Neural cell (in vitro differentiated cells): ENCODE measurements around the gene YIPF5. TPM values are rescaled to one million over a fixed set of nuclear protein-coding genes. Genes with fewer than 3 reads are reported as not detected.

ENCODE experiments used
- H2AFZ ChIP-seq: fragments of 200-600, 300-800 bp; sonication (generic), shearing (Covaris generic); 2 replicates; pipeline ENCODE4 v1.6.0; 2014; ENCODE audit warnings: low read depth, mild to moderate bottlenecking, antibody characterized with exemption, low read length, moderate library complexity
- H3F3A ChIP-seq: fragments of 200-600 bp; shearing (Covaris generic); 2 replicates; pipeline ENCODE4 v1.6.1; 2016; ENCODE audit warnings: mild to moderate bottlenecking, moderate library complexity, mixed read lengths, antibody characterized with exemption, low read length; ENCODE audit not compliant: insufficient read depth, poor library complexity, severe bottlenecking
- H3K27ac ChIP-seq: fragments of 200-600, 300-800 bp; sonication (generic), shearing (Covaris generic); 2 replicates; pipeline ENCODE4 v1.5.1; 2014; ENCODE audit warnings: mild to moderate bottlenecking, low read length, moderate library complexity
- H3K27me3 ChIP-seq: fragments of 300-800, 200-600 bp; sonication (generic), shearing (Covaris generic); 2 replicates; pipeline ENCODE4 v1.6.0; 2014; ENCODE audit warnings: mild to moderate bottlenecking, low read depth, low read length, moderate library complexity; ENCODE audit not compliant: insufficient read depth
- H3K36me3 ChIP-seq: fragments of 300-800, 200-600 bp; sonication (generic), shearing (Covaris generic); 2 replicates; pipeline ENCODE4 v1.5.1; 2014; ENCODE audit warnings: mild to moderate bottlenecking, antibody characterized with exemption, low read length, moderate library complexity; ENCODE audit not compliant: insufficient read depth
- H3K4me2 ChIP-seq: fragments of 300-800, 200-600 bp; sonication (generic), shearing (Covaris generic); 2 replicates; pipeline ENCODE4 v1.6.0; 2014; ENCODE audit warnings: mild to moderate bottlenecking, low read length
- H3K4me3 ChIP-seq: fragments of 300-800, 200-600 bp; sonication (generic), shearing (Covaris generic); 2 replicates; pipeline ENCODE4 v1.5.1; 2014; ENCODE audit warnings: mild to moderate bottlenecking, low read length, moderate library complexity
- H3K79me2 ChIP-seq: fragments of 200-600 bp; shearing (Covaris generic); replicated peaks from 2 replicates; pipeline ENCODE4 v1.6.0; 2014; ENCODE audit warnings: mild to moderate bottlenecking, low read length, moderate library complexity; ENCODE audit not compliant: insufficient read depth
- H3K9ac ChIP-seq: fragments of 300-800, 200-600 bp; sonication (generic), shearing (Covaris generic); 2 replicates; pipeline ENCODE4 v1.6.1; 2016; ENCODE audit warnings: mild to moderate bottlenecking, low read length, mixed read lengths
- H3K9me2 ChIP-seq: fragments of 200-600 bp; shearing (Covaris generic); 2 replicates; pipeline ENCODE4 v1.6.1; 2016; ENCODE audit warnings: mild to moderate bottlenecking, low read length, mixed read lengths; ENCODE audit not compliant: insufficient read depth
- H3K9me3 ChIP-seq: fragments of 200-600, 300-800 bp; sonication (generic), shearing (Covaris generic); 2 replicates; pipeline ENCODE4 v1.6.1; 2016; ENCODE audit warnings: mild to moderate bottlenecking, mixed run types, low read length, moderate library complexity, mixed read lengths
- H4K20me1 ChIP-seq: fragments of 200-600 bp; shearing (Covaris generic); 2 replicates; pipeline ENCODE4 v1.6.1; 2016; ENCODE audit warnings: mild to moderate bottlenecking, mixed run types; ENCODE audit not compliant: insufficient read depth
- EP300 ChIP-seq: fragments of 450-650 bp; conservative IDR thresholded peaks from 2 replicates; pipeline ENCODE4 v1.6.1; 2014; ENCODE audit warnings: antibody characterized with exemption, mild to moderate bottlenecking, moderate library complexity; ENCODE audit not compliant: poor library complexity, severe bottlenecking
- EZH2 ChIP-seq: fragments of 200-600, 300-800 bp; shearing (Covaris generic), sonication (generic); IDR thresholded peaks from 2 replicates; pipeline ENCODE4 v1.6.1; 2014; ENCODE audit warnings: antibody characterized with exemption, low read length, borderline replicate concordance, mild to moderate bottlenecking; ENCODE audit not compliant: insufficient read depth, poor library complexity, severe bottlenecking
- MXI1 ChIP-seq: fragments of 450-650 bp; conservative IDR thresholded peaks from 2 replicates; pipeline ENCODE4 v1.6.1; 2014; ENCODE audit warnings: antibody characterized with exemption, mild to moderate bottlenecking; ENCODE audit not compliant: poor library complexity, severe bottlenecking
- POLR2AphosphoS5 ChIP-seq: IDR thresholded peaks from 2 replicates; pipeline ENCODE4 v1.6.1; 2012
- RAD21 ChIP-seq: fragments of 450-650 bp; conservative IDR thresholded peaks from 2 replicates; pipeline ENCODE4 v1.6.1; 2014; ENCODE audit warnings: antibody characterized with exemption, mild to moderate bottlenecking, moderate library complexity
- REST ChIP-seq: IDR thresholded peaks from 2 replicates; pipeline ENCODE4 v1.6.1; 2012; ENCODE audit warnings: borderline replicate concordance
- SMC3 ChIP-seq: fragments of 450-650 bp; conservative IDR thresholded peaks from 2 replicates; pipeline ENCODE4 v1.6.1; 2014; ENCODE audit warnings: antibody characterized with exemption, mild to moderate bottlenecking, moderate library complexity; ENCODE audit not compliant: poor library complexity
- TAF1 ChIP-seq: IDR thresholded peaks from 2 replicates; pipeline ENCODE4 v1.6.1; 2012; ENCODE audit warnings: low read depth
- polyA plus RNA-seq: library from polyadenylated mRNA; depleted of rRNA; stranded (reverse); fragments of >200 nt; gene quantifications from 2 replicates; pipeline ENCODE4 v1.2.3, GENCODE V29; 2014
- TF ChIP-seq, protein P1 (sequence below): fragments of 450-650 bp; IDR thresholded peaks from 2 replicates; pipeline ENCODE4 v1.5.1; 2014; ENCODE audit warnings: antibody characterized with exemption, mild to moderate bottlenecking, moderate library complexity; ENCODE audit not compliant: poor library complexity, severe bottlenecking

YIPF5 gene
- polyA plus RNA-seq, 1 donor from 2014 or later = 59.6 TPM

DNA sequence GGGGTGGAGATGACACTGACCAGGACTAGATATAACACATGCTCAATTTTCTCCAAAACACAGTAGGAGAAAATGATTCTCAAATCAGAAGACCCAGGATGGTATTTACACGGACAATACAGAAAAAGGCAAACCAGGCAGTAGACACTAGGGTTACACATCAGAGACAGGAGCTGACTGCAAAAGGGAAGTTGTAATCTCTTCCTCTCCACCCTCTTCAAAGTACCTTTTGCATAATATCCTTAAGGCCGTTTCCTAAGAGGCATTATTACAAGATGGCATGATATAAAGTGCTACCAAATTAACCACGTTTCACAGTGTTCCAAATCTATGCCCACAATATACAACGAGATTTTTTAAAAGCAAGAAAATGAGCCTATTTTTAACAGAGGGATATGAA lies 39.2 kb downstream of the YIPF5 start:
- Histone ChIP-seq H3K4me3 (no peak overlapping the region), H3K4me2 (no peak overlapping the region), H3K79me2 (no peaks in the 10 kb centered on the region), H3K36me3 (no peaks in the 10 kb centered on the region), H3K9me3 (no peaks in the 10 kb centered on the region), H3F3A (no peaks in the 10 kb centered on the region), H3K27ac (no peak overlapping the region), H3K9me2 (no peaks in the 10 kb centered on the region), H3K9ac (no peak overlapping the region), H4K20me1 (no peaks in the 10 kb centered on the region), H3K27me3 (no peaks in the 10 kb centered on the region), H2AFZ (no peak overlapping the region)
- TF ChIP-seq EP300 (no peak), EZH2 (no peak)

GRCh38 chr5:144130306-144130705 lies 40.2 kb downstream of the YIPF5 start:
- Histone ChIP-seq H3K9me3 (no peaks in the 10 kb centered on the region), H3K27me3 (no peaks in the 10 kb centered on the region), H4K20me1 (no peaks in the 10 kb centered on the region), H3F3A (no peaks in the 10 kb centered on the region), H3K9me2 (no peaks in the 10 kb centered on the region), H3K4me3 (no peak overlapping the region), H3K4me2 (no peak overlapping the region), H3K79me2 (no peaks in the 10 kb centered on the region), H3K36me3 (no peaks in the 10 kb centered on the region), H3K9ac (no peak overlapping the region), H3K27ac (no peak overlapping the region), H2AFZ (no peak overlapping the region)
- TF ChIP-seq MXI1 = no peak
- TF ChIP-seq POLR2AphosphoS5 = no peak
- TF ChIP-seq, protein P1, sequence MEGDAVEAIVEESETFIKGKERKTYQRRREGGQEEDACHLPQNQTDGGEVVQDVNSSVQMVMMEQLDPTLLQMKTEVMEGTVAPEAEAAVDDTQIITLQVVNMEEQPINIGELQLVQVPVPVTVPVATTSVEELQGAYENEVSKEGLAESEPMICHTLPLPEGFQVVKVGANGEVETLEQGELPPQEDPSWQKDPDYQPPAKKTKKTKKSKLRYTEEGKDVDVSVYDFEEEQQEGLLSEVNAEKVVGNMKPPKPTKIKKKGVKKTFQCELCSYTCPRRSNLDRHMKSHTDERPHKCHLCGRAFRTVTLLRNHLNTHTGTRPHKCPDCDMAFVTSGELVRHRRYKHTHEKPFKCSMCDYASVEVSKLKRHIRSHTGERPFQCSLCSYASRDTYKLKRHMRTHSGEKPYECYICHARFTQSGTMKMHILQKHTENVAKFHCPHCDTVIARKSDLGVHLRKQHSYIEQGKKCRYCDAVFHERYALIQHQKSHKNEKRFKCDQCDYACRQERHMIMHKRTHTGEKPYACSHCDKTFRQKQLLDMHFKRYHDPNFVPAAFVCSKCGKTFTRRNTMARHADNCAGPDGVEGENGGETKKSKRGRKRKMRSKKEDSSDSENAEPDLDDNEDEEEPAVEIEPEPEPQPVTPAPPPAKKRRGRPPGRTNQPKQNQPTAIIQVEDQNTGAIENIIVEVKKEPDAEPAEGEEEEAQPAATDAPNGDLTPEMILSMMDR = no peak
- TF ChIP-seq EZH2 = no peak
- no peak for TF ChIP-seq EP300
- TF ChIP-seq TAF1 = no peak
- no peak for TF ChIP-seq RAD21
- TF ChIP-seq SMC3 = no peak
- TF ChIP-seq REST = no peak

DNA sequence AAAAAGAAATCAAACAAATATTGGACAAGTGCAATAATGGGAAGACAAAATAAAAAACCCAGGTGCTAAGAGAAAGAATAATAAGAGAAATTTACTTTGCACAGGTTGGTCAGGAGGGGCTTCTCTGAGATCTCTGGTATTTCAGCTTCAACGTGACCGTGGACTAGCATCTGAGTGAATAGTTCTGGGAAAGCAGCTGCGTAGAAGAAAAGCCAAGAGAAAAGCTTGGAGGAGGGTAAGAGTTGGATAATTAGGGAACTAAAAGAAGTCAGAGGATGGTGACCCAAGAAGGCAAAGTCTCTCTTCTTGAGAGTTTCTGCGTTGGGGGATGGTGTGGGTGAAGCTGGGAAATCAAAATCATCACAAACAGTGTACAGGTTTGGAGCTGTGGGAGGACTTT lies 41.6 kb downstream of the YIPF5 start:
- Histone ChIP-seq H3K4me3 (no peak overlapping the region), H3K79me2 (no peaks in the 10 kb centered on the region), H3K36me3 (no peaks in the 10 kb centered on the region), H3F3A (no peaks in the 10 kb centered on the region), H3K9ac (no peak overlapping the region), H4K20me1 (no peaks in the 10 kb centered on the region), H3K27ac (no peak overlapping the region), H3K4me2 (no peak overlapping the region), H3K27me3 (no peaks in the 10 kb centered on the region), H2AFZ (no peak overlapping the region), H3K9me2 (no peaks in the 10 kb centered on the region), H3K9me3 (no peaks in the 10 kb centered on the region)
- TF ChIP-seq EP300 (no peak), POLR2AphosphoS5 (no peak), TAF1 (no peak), SMC3 (no peak), REST (no peak), RAD21 (no peak), EZH2 (no peak), MXI1 (no peak)
- TF ChIP-seq, protein P1 = no peak
